ENCODE data around the gene MRPL20.
"Not testable (repeated sequence)": the region's sequence is repeated elsewhere in the genome, so short reads cannot be mapped to it uniquely, and the experiment has no call there.

The MRPL20 gene

GRCh38 chr1:1390675-1391074 lies 16.4 kb downstream of the MRPL20 start:
- Mint-ChIP-seq H3K27me3 (ENCODE audit: low read depth) (no peaks in the 10 kb centered on the region), H3K27ac (no peak overlapping the region), H3K9me3 (no peaks in the 10 kb centered on the region), H3K4me3 (no peak overlapping the region), H3K36me3 (ENCODE audit: low read depth) (peaks cover 90% of the 10 kb centered on the region), H3K4me1 (peaks cover 6% of the 10 kb centered on the region)
- no peak for TF ChIP-seq CTCF (IDR thresholded peaks at IDR 0.05; ENCODE audit: unreplicated experiment in 3 of 3)

DNA sequence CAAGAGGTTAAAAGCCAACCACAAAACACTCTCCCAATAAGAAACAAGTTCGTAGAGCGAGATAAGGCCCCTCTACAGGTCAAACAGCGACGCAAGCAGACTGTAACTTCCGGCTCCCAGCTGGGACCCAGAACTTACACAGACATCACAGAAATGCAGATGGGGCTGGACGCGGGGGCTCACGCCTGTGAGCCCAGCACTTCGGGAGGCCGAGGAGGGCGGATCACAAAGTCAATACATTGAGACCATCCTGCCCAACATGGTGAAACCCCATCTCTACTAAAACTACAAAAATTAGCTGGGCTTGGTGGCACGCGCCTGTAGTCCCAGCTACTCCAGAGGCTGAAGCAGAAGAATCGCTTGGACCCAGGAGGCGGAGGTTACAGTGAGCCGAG lies 19.0 kb downstream of the MRPL20 start:
- Mint-ChIP-seq H3K27me3 (ENCODE audit: low read depth) (no peaks in the 10 kb centered on the region), H3K4me3 (no peak overlapping the region), H3K36me3 (ENCODE audit: low read depth) (peaks cover 78% of the 10 kb centered on the region), H3K4me1 (no peaks in the 10 kb centered on the region), H3K9me3 (no peaks in the 10 kb centered on the region), H3K27ac (no peak overlapping the region)
- TF ChIP-seq CTCF (IDR thresholded peaks at IDR 0.05; ENCODE audit: unreplicated experiment in 3 of 3): no peak

- H3K4me3 Mint-ChIP-seq: no peak overlapping the region
- H3K36me3 Mint-ChIP-seq (ENCODE audit: low read depth): peaks cover 71% of the 10 kb centered on the region
- no peaks in the 10 kb centered on the region for H3K4me1 Mint-ChIP-seq
- no peak for TF ChIP-seq CTCF (IDR thresholded peaks at IDR 0.05; ENCODE audit: unreplicated experiment in 3 of 3)
- H3K9me3 Mint-ChIP-seq: no peaks in the 10 kb centered on the region
- no peaks in the 10 kb centered on the region for H3K27me3 Mint-ChIP-seq (ENCODE audit: low read depth)
- H3K27ac Mint-ChIP-seq: no peak overlapping the region
Observed at GRCh38 chr1:1387098-1388077, 19.7 kb downstream of the MRPL20 start.

GRCh38 chr1:1385931-1386330 lies 21.2 kb downstream of the MRPL20 start:
- TF ChIP-seq CTCF (IDR thresholded peaks at IDR 0.05; ENCODE audit: unreplicated experiment in 3 of 3): no peak
- H3K9me3 Mint-ChIP-seq: no peaks in the 10 kb centered on the region
- H3K27ac Mint-ChIP-seq: no peak overlapping the region
- no peaks in the 10 kb centered on the region for H3K4me1 Mint-ChIP-seq
- no peaks in the 10 kb centered on the region for H3K27me3 Mint-ChIP-seq (ENCODE audit: low read depth)
- no peak overlapping the region for H3K4me3 Mint-ChIP-seq
- H3K36me3 Mint-ChIP-seq (ENCODE audit: low read depth): peaks cover 57% of the 10 kb centered on the region

DNA sequence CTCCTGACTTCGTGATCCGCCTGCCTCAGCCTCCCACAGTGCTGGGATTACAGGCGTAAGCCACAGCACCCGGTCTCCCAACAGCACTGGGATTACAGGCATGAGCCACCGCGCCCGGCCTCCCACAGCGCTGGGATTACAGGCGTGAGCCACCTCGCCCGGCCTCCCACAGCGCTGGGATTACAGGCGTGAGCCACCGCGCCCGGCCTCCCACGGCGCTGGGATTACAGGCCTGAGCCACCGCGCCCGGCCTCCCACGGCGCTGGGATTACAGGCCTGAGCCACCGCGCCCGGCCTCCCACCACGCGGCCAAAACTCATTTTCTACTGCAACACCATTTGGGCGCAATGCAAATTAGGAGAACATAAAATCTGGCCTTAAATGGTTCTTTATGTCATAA lies 21.8 kb downstream of the MRPL20 start:
- H3K9me3 Mint-ChIP-seq; H3K27ac Mint-ChIP-seq; H3K4me1 Mint-ChIP-seq; H3K27me3 Mint-ChIP-seq (ENCODE audit: low read depth); H3K4me3 Mint-ChIP-seq: not testable (repeated sequence)
- peaks cover 51% of the 10 kb centered on the region for H3K36me3 Mint-ChIP-seq (ENCODE audit: low read depth)

- no peak for TF ChIP-seq CTCF (IDR thresholded peaks at IDR 0.05; ENCODE audit: unreplicated experiment in 3 of 3)
- H3K27me3 Mint-ChIP-seq (ENCODE audit: low read depth): no peaks in the 10 kb centered on the region
- H3K4me3 Mint-ChIP-seq: no peak overlapping the region
- no peaks in the 10 kb centered on the region for H3K9me3 Mint-ChIP-seq
- peaks cover 16% of the 10 kb centered on the region for H3K36me3 Mint-ChIP-seq (ENCODE audit: low read depth)
- no peak overlapping the region for H3K27ac Mint-ChIP-seq
- no peaks in the 10 kb centered on the region for H3K4me1 Mint-ChIP-seq
Observed at GRCh38 chr1:1381294-1381693, 25.8 kb downstream of the MRPL20 start.

Measured in nephron (organoid).